T-cell (primary cell): ENCODE data around the gene FAF2. TPM values are rescaled to one million over a fixed set of nuclear protein-coding genes. Genes with fewer than 3 reads are reported as not detected.

Experiments
- ATAC-seq, 4 experiments: fragments of 200-7000 bp in 3 of 4; fragments of 150-1000 bp in 1 of 4; cut with Tn5 transposase; replicated peaks in 1 of 4; 1 replicate in 3 of 4; 2 replicates in 1 of 4; pipeline ENCODE4 v1.10.0; 2021; ENCODE audit warnings: moderate library complexity in 3 of 4, mild to moderate bottlenecking in 2 of 4, moderate number of reproducible peaks in 1 of 4
- CTCF ChIA-PET, 2 donors: fragments of 300-600 bp; sonication (Branson Sonifier 250); formaldehyde crosslinking; loops; one replicate each; lab custom pipeline; 2022; ENCODE audit warnings: antibody characterized with exemption in 2 of 2; lab: Charles Lee
- POLR2A ChIA-PET, 2 donors: fragments of 300-600 bp; sonication (Branson Sonifier 250); formaldehyde crosslinking; loops; one replicate each; lab custom pipeline; 2022; ENCODE audit warnings: antibody characterized with exemption in 2 of 2; lab: Charles Lee
- DNase-seq, 35 experiments: peaks; one replicate each; pipeline versions ENCODE4 v3.0.0 to v3.0.0-alpha.2; 2013 to 2023
- H3K27ac ChIP-seq: one replicate; pipeline ENCODE4 v1.5.1; 2013; ENCODE audit warnings: low read length
- H3K27me3 ChIP-seq, 2 experiments: replicated peaks in 1 of 2; 1 replicate in 1 of 2; 2 replicates in 1 of 2; pipeline versions ENCODE4 v1.6.1 to v1.7.0; 2013; ENCODE audit warnings: low read length in 1 of 2, mixed read lengths in 1 of 2; ENCODE audit not compliant: control insufficient read depth in 2 of 2, insufficient read depth in 2 of 2; ENCODE audit errors: extremely low read depth in 1 of 2
- H3K36me3 ChIP-seq, 2 donors: 1 replicate in 1 of 2; 2 replicates in 1 of 2; pipeline versions ENCODE4 v1.6.1 to v1.7.0; 2013; ENCODE audit warnings: low read length in 1 of 2; ENCODE audit not compliant: control insufficient read depth in 2 of 2, insufficient read depth in 1 of 2; ENCODE audit errors: extremely low read depth in 1 of 2
- H3K4me1 ChIP-seq, 2 experiments: 1 replicate in 1 of 2; 2 replicates in 1 of 2; pipeline versions ENCODE4 v1.6.1 to v1.7.0; 2013; ENCODE audit warnings: low read length in 2 of 2, mixed read lengths in 1 of 2; ENCODE audit not compliant: insufficient read depth in 2 of 2, control insufficient read depth in 1 of 2; ENCODE audit errors: extremely low read depth in 1 of 2
- H3K4me3 ChIP-seq, 2 donors: 1 replicate in 1 of 2; 2 replicates in 1 of 2; pipeline versions ENCODE4 v1.5.1 to v1.7.0; 2013; ENCODE audit warnings: mild to moderate bottlenecking in 2 of 2, low read length in 1 of 2, moderate library complexity in 1 of 2; ENCODE audit not compliant: control insufficient read depth in 1 of 2; ENCODE audit errors: extremely low read depth in 1 of 2
- H3K9me3 ChIP-seq: 2 replicates; pipeline ENCODE4 v1.7.0; 2013
- H3K27ac Mint-ChIP-seq, 2 donors: one replicate each; pipeline ENCODE4 v1.8.0; 2020 to 2021; ENCODE audit warnings: mild to moderate bottlenecking in 2 of 2, mixed read lengths in 2 of 2
- H3K27me3 Mint-ChIP-seq, 2 donors: one replicate each; pipeline ENCODE4 v1.8.0; 2021 to 2022; ENCODE audit warnings: mixed read lengths in 2 of 2
- H3K36me3 Mint-ChIP-seq: one replicate; pipeline ENCODE4 v1.8.0; 2021; ENCODE audit warnings: mixed read lengths
- H3K4me1 Mint-ChIP-seq, 3 donors: one replicate each; pipeline ENCODE4 v1.8.0; 2020 to 2022; ENCODE audit warnings: mixed read lengths in 3 of 3, mild to moderate bottlenecking in 1 of 3
- H3K4me3 Mint-ChIP-seq, 3 donors: one replicate each; pipeline ENCODE4 v1.8.0; 2020 to 2022; ENCODE audit warnings: mild to moderate bottlenecking in 3 of 3, mixed read lengths in 3 of 3, moderate library complexity in 3 of 3
- H3K9me3 Mint-ChIP-seq, 3 donors: one replicate each; pipeline ENCODE4 v1.8.0; 2020 to 2022; ENCODE audit warnings: mixed read lengths in 3 of 3
- WGBS: methylation state at CpG from one replicate; pipeline ENCODE4 v1.1.5; 2013; ENCODE audit warnings: missing lambda C conversion rate; ENCODE audit not compliant: insufficient coverage; 5-methylcytosine and 5-hydroxymethylcytosine counted together
- total RNA-seq, 35 experiments: library from RNA in 6 of 35; stranded (reverse) in 6 of 35; fragments of 120-200 nt in 1 of 35; gene quantifications; one replicate each; pipeline versions ENCODE4 v1.2.1 to v1.2.4 and lab custom pipeline; 2013 to 2026

The FAF2 gene
- total RNA-seq, 5 donors from 2014 or later (not counting 1 experiment from before 2014, with no cell fraction given) = 24.1 to 27.7 (median 26.2) TPM

DNA sequence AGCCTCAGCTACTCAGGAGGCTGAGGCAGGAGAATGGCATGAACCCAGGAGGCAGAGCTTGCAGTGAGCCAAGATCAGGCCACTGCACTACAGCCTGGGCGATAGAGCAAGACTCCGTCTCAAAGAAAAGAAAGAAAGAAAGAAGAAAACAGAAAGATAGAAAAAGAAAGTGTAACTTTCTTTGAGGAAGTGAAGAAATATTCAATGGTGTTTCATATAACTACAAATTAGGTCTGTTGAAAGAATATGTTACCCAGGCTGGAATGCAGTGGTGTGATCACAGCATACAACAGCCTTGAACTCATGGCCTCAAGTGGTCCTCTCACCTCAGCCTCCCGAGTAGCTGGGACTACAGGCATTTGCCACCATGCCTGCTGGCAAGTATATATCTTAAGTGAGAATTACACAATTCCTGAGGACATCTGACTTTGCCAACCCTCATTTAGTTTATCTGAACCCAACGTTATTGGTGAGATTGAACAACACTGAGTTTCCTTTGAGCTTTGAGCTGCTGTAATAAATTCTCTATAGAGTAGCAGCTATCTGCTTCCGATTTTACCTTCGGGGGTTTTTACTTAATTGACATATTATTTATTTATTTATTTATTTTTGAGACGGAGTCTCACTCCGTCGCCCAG lies 2.0 kb upstream of the FAF2 start:
- Mint-ChIP-seq H3K4me1 (peaks cover 31 to 38% (median 31%) of the 10 kb centered on the region in 3 donors), H3K4me3 (peak overlapping the region; percentile 41 to 95 (median 62))
- 92% methylated on average over 2 of the region's 9 CpGs for WGBS

DNA sequence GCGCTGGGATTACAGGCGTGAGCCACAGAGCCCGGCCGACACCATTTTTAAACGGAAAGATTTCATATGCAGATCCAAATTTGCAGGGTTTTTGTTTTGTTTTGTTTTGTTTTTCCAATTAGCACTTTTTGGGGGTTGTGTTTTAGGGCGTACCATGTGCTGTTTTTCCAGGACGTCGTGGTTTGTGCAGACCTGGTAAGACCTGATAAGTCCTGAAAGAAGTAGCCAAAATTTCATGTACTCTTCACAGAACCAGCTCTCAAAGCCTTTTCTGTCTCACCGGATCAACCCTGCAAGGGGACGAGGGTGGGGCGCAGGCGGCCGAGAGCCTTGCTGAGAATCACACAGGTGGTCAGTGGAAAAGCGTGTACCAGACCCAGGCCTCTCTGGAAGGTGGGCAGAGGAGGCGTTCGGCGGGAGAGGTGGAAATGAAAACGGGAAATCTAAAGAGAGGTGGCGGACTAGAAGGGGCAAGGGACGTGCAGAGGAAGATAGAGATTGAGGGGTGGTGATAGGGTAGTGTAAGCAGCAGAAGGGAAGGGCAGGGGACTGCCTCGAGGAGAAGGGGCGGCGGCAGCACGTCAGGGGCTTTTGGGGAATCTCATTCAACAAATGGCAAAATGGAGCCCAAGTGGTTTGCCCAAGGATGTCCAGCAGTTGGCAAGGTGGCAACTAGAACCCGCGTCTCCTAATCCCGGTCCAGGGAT lies 1.1 kb upstream of the FAF2 start:
- Mint-ChIP-seq H3K9me3 (no peaks in the 10 kb centered on the region), H3K36me3 (no peaks in the 10 kb centered on the region), H3K4me3 (peak overlapping the region; percentile 95 to 96 (median 96)), H3K27me3 (no peaks in the 10 kb centered on the region), H3K4me1 (peaks cover 31 to 39% (median 31%) of the 10 kb centered on the region in 3 donors), H3K27ac (peak overlapping the region; percentile 95 to 98)
- ATAC-seq (no peak), DNase-seq (peak in 10 of 35 experiments; percentile 0 to 45 (median 3))
- H3K9me3 ChIP-seq = no peaks in the 10 kb centered on the region
- WGBS = 13% methylated on average over 16 of the region's 27 CpGs
- peaks cover 11 to 23% of the 10 kb centered on the region in 2 experiments for H3K4me1 ChIP-seq
- ChIA-PET POLR2A (interaction anchor here in 1 of 2 donors (0.8 to 1.0 kb wide), 2 partner anchors 87 to 90 kb away, joined by 3 read pairs; partner anchors contain the start of gene RNF44), CTCF (interaction anchor here (0.5 to 2.0 kb wide), 20 partner anchors 7 to 967 kb away, joined by 3 to 19 read pairs (median 5); partner anchors contain the start of genes CLTB (in 1 of the 2), RNF44 (in 1 of the 2) and TSPAN17 (in 1 of the 2))
- H3K27me3 ChIP-seq = no peaks in the 10 kb centered on the region
- no peaks in the 10 kb centered on the region for H3K36me3 ChIP-seq
- H3K4me3 ChIP-seq = peak overlapping the region; percentile 85 to 95
- H3K27ac ChIP-seq = peak overlapping the region; percentile 94

More for the DNA sequence above, 2.0 kb upstream of the FAF2 start:
- no peaks in the 10 kb centered on the region for H3K9me3 Mint-ChIP-seq
- H3K27me3 ChIP-seq = peaks cover 0 to 5% of the 10 kb centered on the region in 2 experiments
- POLR2A ChIA-PET = no interaction called here
- CTCF ChIA-PET = no interaction called here
- H3K4me1 ChIP-seq = peaks cover 11 to 23% of the 10 kb centered on the region in 2 experiments
- no peak overlapping the region for H3K27ac Mint-ChIP-seq
- ATAC-seq = no peak
- no peaks in the 10 kb centered on the region for H3K36me3 Mint-ChIP-seq
- H3K27me3 Mint-ChIP-seq = no peaks in the 10 kb centered on the region
- H3K9me3 ChIP-seq = no peaks in the 10 kb centered on the region
- H3K27ac ChIP-seq = no peak overlapping the region
- DNase-seq = no peak
- no peak overlapping the region for H3K4me3 ChIP-seq
- no peaks in the 10 kb centered on the region for H3K36me3 ChIP-seq

DNA sequence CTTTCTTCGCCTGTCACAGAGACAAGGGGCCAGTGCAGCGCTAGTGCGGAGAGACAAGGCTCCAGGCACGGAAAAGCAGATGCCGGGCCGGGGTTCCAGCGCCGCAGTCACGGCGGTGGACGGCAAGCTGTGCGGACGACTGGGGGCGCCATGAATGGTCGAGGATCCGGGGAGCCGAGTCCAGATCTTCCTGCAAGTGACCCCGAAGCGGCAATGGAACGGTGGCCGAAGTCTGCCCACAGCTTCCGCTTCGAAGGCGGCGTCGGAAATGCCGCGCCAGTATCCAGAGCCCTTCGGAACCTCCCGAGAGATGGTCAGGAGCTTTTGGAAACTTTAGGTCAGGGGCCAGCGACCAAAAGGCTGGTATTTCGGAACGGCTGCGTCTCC lies 601 bp upstream of the FAF2 start:
- peaks cover 11 to 23% of the 10 kb centered on the region in 2 experiments for H3K4me1 ChIP-seq
- Mint-ChIP-seq H3K36me3 (peaks cover 3% of the 10 kb centered on the region), H3K4me3 (peak overlapping the region; percentile 95 to 96 (median 96)), H3K4me1 (peaks cover 36 to 45% (median 36%) of the 10 kb centered on the region in 3 donors), H3K27ac (peak overlapping the region; percentile 95 to 98), H3K27me3 (no peaks in the 10 kb centered on the region), H3K9me3 (no peaks in the 10 kb centered on the region)
- DNase-seq = peak in 10 of 35 experiments; percentile 2 to 36 (median 18)
- no peaks in the 10 kb centered on the region for H3K27me3 ChIP-seq
- peak overlapping the region; percentile 85 to 95 for H3K4me3 ChIP-seq
- peak overlapping the region; percentile 94 for H3K27ac ChIP-seq
- CTCF ChIA-PET = interaction anchor here (0.5 to 2.0 kb wide), 21 partner anchors 8 to 968 kb away, joined by 3 to 19 read pairs (median 5); partner anchors contain the start of genes CLTB (in 1 of the 2), RNF44 (in 1 of the 2) and TSPAN17 (in 1 of the 2)
- WGBS = under 1% methylated on average over 34 of the region's 34 CpGs
- ATAC-seq = peak in 1 of 4 experiments; percentile 7
- POLR2A ChIA-PET = interaction anchor here in 1 of 2 donors (0.8 to 1.0 kb wide), 2 partner anchors 86 to 90 kb away, joined by 3 read pairs; partner anchors contain the start of gene RNF44
- no peaks in the 10 kb centered on the region for H3K36me3 ChIP-seq
- H3K9me3 ChIP-seq = no peaks in the 10 kb centered on the region

DNA sequence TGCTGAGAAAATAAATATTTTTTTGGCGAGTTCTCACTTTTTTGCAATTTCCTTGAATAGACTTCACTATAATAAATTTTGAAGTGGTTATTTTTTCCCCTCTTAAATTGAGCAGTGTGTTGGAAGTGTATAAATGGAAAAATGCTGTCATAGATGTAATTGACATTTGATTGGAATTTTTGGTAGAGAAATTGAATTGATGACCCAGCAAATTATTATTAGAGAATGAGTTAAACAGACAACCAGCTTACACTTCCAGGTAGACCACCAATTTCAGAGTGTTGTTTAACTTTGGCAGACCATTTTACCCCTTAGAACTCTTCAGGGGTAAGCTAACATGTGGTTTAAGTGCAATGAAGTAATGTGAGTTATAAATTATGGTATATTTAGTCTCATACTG lies 1.9 kb downstream of the FAF2 start:
- CTCF ChIA-PET = interaction anchor here in 1 of 2 donors (1.5 kb wide), 1 partner anchor 87 kb away, joined by 4 read pairs; the partner anchor contains the start of gene RNF44
- H3K4me1 ChIP-seq = peaks cover 11 to 23% of the 10 kb centered on the region in 2 experiments
- WGBS = no CpG with 5 or more reads among the region's 1 CpG
- H3K4me1 Mint-ChIP-seq = peaks cover 49 to 51% (median 50%) of the 10 kb centered on the region in 3 donors
- no peak overlapping the region for H3K27ac Mint-ChIP-seq
- H3K4me3 Mint-ChIP-seq = peak overlapping the region in 2 of 3 donors; percentile 11 to 95
- peaks cover 0 to 8% of the 10 kb centered on the region in 2 donors for H3K36me3 ChIP-seq
- no peaks in the 10 kb centered on the region for H3K9me3 Mint-ChIP-seq
- H3K27me3 Mint-ChIP-seq = no peaks in the 10 kb centered on the region
- H3K27ac ChIP-seq = no peak overlapping the region
- H3K36me3 Mint-ChIP-seq = peaks cover 15% of the 10 kb centered on the region
- POLR2A ChIA-PET = no interaction called here
- no peaks in the 10 kb centered on the region for H3K9me3 ChIP-seq
- ATAC-seq (no peak), DNase-seq (no peak)
- H3K4me3 ChIP-seq = no peak overlapping the region
- no peaks in the 10 kb centered on the region for H3K27me3 ChIP-seq

DNA sequence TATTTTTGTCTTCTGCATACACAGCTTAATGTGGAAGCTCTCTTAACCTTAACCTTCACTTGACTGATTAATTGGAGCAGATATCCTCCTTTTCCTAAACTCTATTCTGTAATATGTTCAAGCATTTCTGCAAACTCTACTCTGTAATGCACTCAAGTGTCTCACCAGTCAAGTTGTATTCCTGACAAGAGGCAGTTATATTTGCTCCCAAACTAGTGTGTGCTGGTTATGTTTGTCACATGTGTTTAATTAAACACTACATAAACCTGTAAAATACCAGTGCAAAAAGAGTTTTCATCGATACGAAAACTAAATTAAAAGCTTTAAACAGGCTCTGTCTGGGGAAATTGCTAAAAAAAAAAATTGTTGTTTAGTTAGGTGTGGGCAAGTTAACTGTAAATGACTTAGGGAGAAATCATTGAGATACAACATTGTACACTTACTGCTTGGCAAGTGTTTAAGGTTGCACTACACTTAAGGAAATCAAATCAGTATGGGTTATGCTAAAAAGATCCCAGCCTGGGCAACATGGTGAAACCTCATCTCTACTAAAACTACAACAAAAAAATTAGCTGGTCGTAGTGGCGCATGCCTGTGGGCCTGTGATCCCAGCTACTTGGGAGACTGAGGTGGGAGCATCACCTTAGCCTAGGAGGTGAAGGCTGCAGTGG lies 6.7 kb downstream of the FAF2 start:
- no peaks in the 10 kb centered on the region for H3K27me3 Mint-ChIP-seq
- CTCF ChIA-PET = interaction anchor here in 1 of 2 donors (0.7 kb wide), 1 partner anchor 99 kb away, joined by 7 read pairs; no protein-coding TSS in a partner anchor
- no peak overlapping the region for H3K27ac Mint-ChIP-seq
- ATAC-seq (no peak), DNase-seq (no peak)
- POLR2A ChIA-PET = no interaction called here
- H3K9me3 Mint-ChIP-seq = no peaks in the 10 kb centered on the region
- no peak overlapping the region for H3K4me3 ChIP-seq
- H3K36me3 Mint-ChIP-seq = peaks cover 25% of the 10 kb centered on the region
- H3K36me3 ChIP-seq = peaks cover 2 to 8% of the 10 kb centered on the region in 2 donors
- H3K27ac ChIP-seq = no peak overlapping the region
- H3K4me1 Mint-ChIP-seq = peaks cover 42 to 53% (median 53%) of the 10 kb centered on the region in 3 donors
- no CpG with 5 or more reads among the region's 4 CpGs for WGBS
- H3K27me3 ChIP-seq = no peaks in the 10 kb centered on the region
- H3K4me3 Mint-ChIP-seq = no peak overlapping the region
- H3K4me1 ChIP-seq = peaks cover 0 to 2% of the 10 kb centered on the region in 2 experiments
- no peaks in the 10 kb centered on the region for H3K9me3 ChIP-seq
